Glutamatergic neuron (in vitro differentiated cells): Measurements from ENCODE around the gene SYTL4. TPM values are rescaled to one million over a fixed set of nuclear protein-coding genes. Genes with fewer than 3 reads are reported as not detected.
A peak's percentile ranks its signal among the peaks of the same experiment; 100 is the strongest.

Source experiments
- DNase-seq: peaks from one replicate; pipeline ENCODE4 v3.0.0; 2022
- H3K27ac Mint-ChIP-seq: one replicate; pipeline ENCODE4 v1.8.0; 2020; ENCODE audit warnings: mild to moderate bottlenecking, mixed read lengths, inconsistent platforms; ENCODE audit not compliant: unreplicated experiment
- H3K27me3 Mint-ChIP-seq: one replicate; pipeline ENCODE4 v1.8.0; 2020; ENCODE audit warnings: mild to moderate bottlenecking, moderate library complexity, mixed read lengths, inconsistent platforms; ENCODE audit not compliant: unreplicated experiment
- H3K36me3 Mint-ChIP-seq: one replicate; pipeline ENCODE4 v1.8.0; 2020; ENCODE audit warnings: mild to moderate bottlenecking, mixed read lengths, inconsistent platforms; ENCODE audit not compliant: unreplicated experiment
- H3K4me1 Mint-ChIP-seq: one replicate; pipeline ENCODE4 v1.8.0; 2020; ENCODE audit warnings: mild to moderate bottlenecking, low read depth, mixed read lengths, inconsistent platforms; ENCODE audit not compliant: unreplicated experiment
- H3K4me3 Mint-ChIP-seq: one replicate; pipeline ENCODE4 v1.8.0; 2020; ENCODE audit warnings: mild to moderate bottlenecking, mixed read lengths, inconsistent platforms; ENCODE audit not compliant: unreplicated experiment
- H3K9me3 Mint-ChIP-seq: one replicate; pipeline ENCODE4 v1.8.0; 2020; ENCODE audit warnings: mild to moderate bottlenecking, moderate library complexity, mixed read lengths, inconsistent platforms; ENCODE audit not compliant: unreplicated experiment
- CTCF ChIP-seq: fragments of 200-600 bp; sonication (generic); IDR thresholded peaks from one replicate; pipeline ENCODE4 v1.5.0; 2021; ENCODE audit not compliant: partially characterized antibody, unreplicated experiment
- total RNA-seq: library from RNA; stranded (reverse); fragmentation: NEBNext Ultra II Directional; extraction: Animal tissue kit (Norgen Biotek cat#: 25700); gene quantifications from one replicate; pipeline ENCODE4 v1.2.1, GENCODE V29; 2021; ENCODE audit not compliant: unreplicated experiment

The SYTL4 gene
- total RNA-seq, 1 donor from 2014 or later: 0.25 TPM

- Mint-ChIP-seq H3K4me1 (peaks cover 4% of the 10 kb centered on the region), H3K9me3 (no peaks in the 10 kb centered on the region), H3K36me3 (no peaks in the 10 kb centered on the region), H3K4me3 (no peak overlapping the region), H3K27me3 (peaks cover 3% of the 10 kb centered on the region), H3K27ac (no peak overlapping the region)
- no peak for TF ChIP-seq CTCF
- no peak for DNase-seq
These were observed 82.2 kb downstream of the SYTL4 start for GRCh38 chrX:100649550-100650356.

GRCh38 chrX:100648458-100649417, 83.2 kb downstream of the SYTL4 start:
- no peak for DNase-seq
- peaks cover 2% of the 10 kb centered on the region for H3K4me1 Mint-ChIP-seq
- no peak overlapping the region for H3K4me3 Mint-ChIP-seq
- no peak for TF ChIP-seq CTCF
- H3K36me3 Mint-ChIP-seq: no peaks in the 10 kb centered on the region
- H3K9me3 Mint-ChIP-seq: no peaks in the 10 kb centered on the region
- H3K27ac Mint-ChIP-seq: peak overlapping the region; percentile 17
- peaks cover 1% of the 10 kb centered on the region for H3K27me3 Mint-ChIP-seq

GRCh38 chrX:100647739-100648138, 84.2 kb downstream of the SYTL4 start:
- no peak for DNase-seq
- Mint-ChIP-seq H3K27ac (no peak overlapping the region), H3K4me1 (peaks cover 2% of the 10 kb centered on the region), H3K9me3 (no peaks in the 10 kb centered on the region), H3K27me3 (peaks cover 1% of the 10 kb centered on the region), H3K36me3 (no peaks in the 10 kb centered on the region), H3K4me3 (no peak overlapping the region)
- TF ChIP-seq CTCF: no peak

GRCh38 chrX:100647095-100647494, 84.8 kb downstream of the SYTL4 start:
- Mint-ChIP-seq H3K4me1 (peaks cover 2% of the 10 kb centered on the region), H3K27ac (no peak overlapping the region), H3K4me3 (no peak overlapping the region), H3K27me3 (no peaks in the 10 kb centered on the region), H3K36me3 (no peaks in the 10 kb centered on the region), H3K9me3 (no peaks in the 10 kb centered on the region)
- no peak for TF ChIP-seq CTCF
- no peak for DNase-seq
